ENCODE results near the gene AUTS2.

The AUTS2 gene

GRCh38 chr7:70830426-70830825 lies 1232.2 kb downstream of the AUTS2 start:
- peaks cover 4% of the 10 kb centered on the region; the same call in 1 of the 2 replicates for H3K4me1 ChIP-seq (ENCODE audit: control insufficient read depth, insufficient read depth, low read length)
- no peak overlapping the region for H3K4me3 ChIP-seq (ENCODE audit: low read length)
- DNase-seq (ENCODE audit: low read depth, low spot score) = no peak
- H3K9me3 ChIP-seq (ENCODE audit: control insufficient read depth, insufficient read depth, low read length) = no peaks in the 10 kb centered on the region
- H3K27me3 ChIP-seq (ENCODE audit: control insufficient read depth, insufficient read depth, low read length) = no peaks in the 10 kb centered on the region; the same call in 1 of the 2 replicates
- H3K36me3 ChIP-seq (ENCODE audit: control insufficient read depth, insufficient read depth, low read length) = no peaks in the 10 kb centered on the region
- no CpG with 5 or more reads among the region's 7 CpGs for WGBS (ENCODE audit: insufficient coverage, insufficient read length)
- no peak overlapping the region for H3K27ac ChIP-seq (ENCODE audit: low read length)

- no peaks in the 10 kb centered on the region for H3K9me3 ChIP-seq (ENCODE audit: control insufficient read depth, insufficient read depth, low read length)
- no peak overlapping the region for H3K27ac ChIP-seq (ENCODE audit: low read length)
- no CpG with 5 or more reads among the region's 1 CpG for WGBS (ENCODE audit: insufficient coverage, insufficient read length)
- no peaks in the 10 kb centered on the region for H3K27me3 ChIP-seq (ENCODE audit: control insufficient read depth, insufficient read depth, low read length)
- no peak for DNase-seq (ENCODE audit: low read depth, low spot score)
- H3K4me1 ChIP-seq (ENCODE audit: control insufficient read depth, insufficient read depth, low read length) = peaks cover 4% of the 10 kb centered on the region; the same call in 1 of the 2 replicates
- H3K36me3 ChIP-seq (ENCODE audit: control insufficient read depth, insufficient read depth, low read length) = no peaks in the 10 kb centered on the region
- H3K4me3 ChIP-seq (ENCODE audit: low read length) = no peak overlapping the region
Measured at GRCh38 chr7:70833726-70834125, 1235.5 kb downstream of the AUTS2 start.

- no CpG with 5 or more reads among the region's 8 CpGs for WGBS (ENCODE audit: insufficient coverage, insufficient read length)
- no peak overlapping the region for H3K27ac ChIP-seq (ENCODE audit: low read length)
- no peaks in the 10 kb centered on the region for H3K36me3 ChIP-seq (ENCODE audit: control insufficient read depth, insufficient read depth, low read length)
- H3K4me3 ChIP-seq (ENCODE audit: low read length) = no peak overlapping the region
- no peaks in the 10 kb centered on the region for H3K27me3 ChIP-seq (ENCODE audit: control insufficient read depth, insufficient read depth, low read length)
- peaks cover 2% of the 10 kb centered on the region; the same call in 1 of the 2 replicates for H3K4me1 ChIP-seq (ENCODE audit: control insufficient read depth, insufficient read depth, low read length)
- DNase-seq (ENCODE audit: low read depth, low spot score) = no peak
- H3K9me3 ChIP-seq (ENCODE audit: control insufficient read depth, insufficient read depth, low read length) = no peaks in the 10 kb centered on the region
Measured at GRCh38 chr7:70834424-70834823, 1236.1 kb downstream of the AUTS2 start.

- no peaks in the 10 kb centered on the region for H3K4me1 ChIP-seq (ENCODE audit: control insufficient read depth, insufficient read depth, low read length)
- H3K27ac ChIP-seq (ENCODE audit: low read length) = no peak overlapping the region
- no CpG with 5 or more reads among the region's 2 CpGs for WGBS (ENCODE audit: insufficient coverage, insufficient read length)
- H3K27me3 ChIP-seq (ENCODE audit: control insufficient read depth, insufficient read depth, low read length) = no peaks in the 10 kb centered on the region
- DNase-seq (ENCODE audit: low read depth, low spot score) = no peak
- no peaks in the 10 kb centered on the region for H3K36me3 ChIP-seq (ENCODE audit: control insufficient read depth, insufficient read depth, low read length)
- no peaks in the 10 kb centered on the region for H3K9me3 ChIP-seq (ENCODE audit: control insufficient read depth, insufficient read depth, low read length)
- no peak overlapping the region for H3K4me3 ChIP-seq (ENCODE audit: low read length)
Measured at GRCh38 chr7:70835658-70836057, 1237.4 kb downstream of the AUTS2 start.

GRCh38 chr7:70836279-70836678 lies 1238.0 kb downstream of the AUTS2 start:
- DNase-seq (ENCODE audit: low read depth, low spot score) = no peak

GRCh38 chr7:70836946-70837345 lies 1238.7 kb downstream of the AUTS2 start:
- WGBS (ENCODE audit: insufficient coverage, insufficient read length) = no CpG with 5 or more reads among the region's 6 CpGs
- Histone ChIP-seq H3K4me3 (ENCODE audit: low read length) (no peak overlapping the region), H3K27me3 (ENCODE audit: control insufficient read depth, insufficient read depth, low read length) (no peaks in the 10 kb centered on the region), H3K4me1 (ENCODE audit: control insufficient read depth, insufficient read depth, low read length) (no peaks in the 10 kb centered on the region), H3K9me3 (ENCODE audit: control insufficient read depth, insufficient read depth, low read length) (no peaks in the 10 kb centered on the region), H3K36me3 (ENCODE audit: control insufficient read depth, insufficient read depth, low read length) (no peaks in the 10 kb centered on the region), H3K27ac (ENCODE audit: low read length) (no peak overlapping the region)
- DNase-seq (ENCODE audit: low read depth, low spot score) = no peak

More at GRCh38 chr7:70836279-70836678, 1238.0 kb downstream of the AUTS2 start:
- H3K4me3 ChIP-seq (ENCODE audit: low read length) = no peak overlapping the region
- H3K27me3 ChIP-seq (ENCODE audit: control insufficient read depth, insufficient read depth, low read length) = no peaks in the 10 kb centered on the region
- no peaks in the 10 kb centered on the region for H3K9me3 ChIP-seq (ENCODE audit: control insufficient read depth, insufficient read depth, low read length)
- no peaks in the 10 kb centered on the region for H3K4me1 ChIP-seq (ENCODE audit: control insufficient read depth, insufficient read depth, low read length)
- no peaks in the 10 kb centered on the region for H3K36me3 ChIP-seq (ENCODE audit: control insufficient read depth, insufficient read depth, low read length)
- no CpG with 5 or more reads among the region's 1 CpG for WGBS (ENCODE audit: insufficient coverage, insufficient read length)
- no peak overlapping the region for H3K27ac ChIP-seq (ENCODE audit: low read length)

GRCh38 chr7:70837589-70837988 lies 1239.3 kb downstream of the AUTS2 start:
- H3K36me3 ChIP-seq (ENCODE audit: control insufficient read depth, insufficient read depth, low read length) = no peaks in the 10 kb centered on the region
- no CpG with 5 or more reads among the region's 4 CpGs for WGBS (ENCODE audit: insufficient coverage, insufficient read length)

GRCh38 chr7:70838292-70838907 lies 1240.1 kb downstream of the AUTS2 start:
- H3K9me3 ChIP-seq (ENCODE audit: control insufficient read depth, insufficient read depth, low read length) = no peaks in the 10 kb centered on the region
- no peak overlapping the region for H3K4me3 ChIP-seq (ENCODE audit: low read length)
- no peak for DNase-seq (ENCODE audit: low read depth, low spot score)
- H3K36me3 ChIP-seq (ENCODE audit: control insufficient read depth, insufficient read depth, low read length) = no peaks in the 10 kb centered on the region
- H3K27me3 ChIP-seq (ENCODE audit: control insufficient read depth, insufficient read depth, low read length) = no peaks in the 10 kb centered on the region
- no peaks in the 10 kb centered on the region for H3K4me1 ChIP-seq (ENCODE audit: control insufficient read depth, insufficient read depth, low read length)
- WGBS (ENCODE audit: insufficient coverage, insufficient read length) = no CpG with 5 or more reads among the region's 15 CpGs
- H3K27ac ChIP-seq (ENCODE audit: low read length) = no peak overlapping the region

More at GRCh38 chr7:70837589-70837988, 1239.3 kb downstream of the AUTS2 start:
- Histone ChIP-seq H3K4me3 (ENCODE audit: low read length) (no peak overlapping the region), H3K9me3 (ENCODE audit: control insufficient read depth, insufficient read depth, low read length) (no peaks in the 10 kb centered on the region), H3K27ac (ENCODE audit: low read length) (no peak overlapping the region), H3K27me3 (ENCODE audit: control insufficient read depth, insufficient read depth, low read length) (no peaks in the 10 kb centered on the region), H3K4me1 (ENCODE audit: control insufficient read depth, insufficient read depth, low read length) (no peaks in the 10 kb centered on the region)
- DNase-seq (ENCODE audit: low read depth, low spot score) = no peak
